Spleen (tissue), 11 donors: ENCODE measurements around the gene ERC1. TPM values are rescaled to one million over a fixed set of nuclear protein-coding genes. Genes with fewer than 3 reads are reported as not detected.

Source experiments
- DNase-seq: peaks from one replicate; pipeline ENCODE4 v3.0.0-alpha.2; 2020
- H3K27ac ChIP-seq, 8 donors: fragments of 200-600 bp; sonication (generic) in 7 of 8; 1 replicate in 4 of 8; 2 replicates in 4 of 8; pipeline versions ENCODE4 v1.5.0 to v1.8.0; 2016 to 2021; ENCODE audit warnings: inconsistent platforms in 4 of 8, mild to moderate bottlenecking in 4 of 8, moderate library complexity in 1 of 8
- H3K27me3 ChIP-seq, 7 donors: fragments of 200-600 bp; sonication (generic) in 6 of 7; replicated peaks in 1 of 7; 1 replicate in 4 of 7; 2 replicates in 3 of 7; pipeline versions ENCODE4 v1.5.0 to v1.8.0; 2016 to 2021; ENCODE audit warnings: inconsistent platforms in 3 of 7, mild to moderate bottlenecking in 1 of 7
- H3K36me3 ChIP-seq, 6 donors: fragments of 200-600 bp; sonication (generic) in 5 of 6; 1 replicate in 4 of 6; 2 replicates in 2 of 6; pipeline versions ENCODE4 v1.5.0 to v1.8.0; 2016 to 2021; ENCODE audit warnings: inconsistent platforms in 2 of 6
- H3K4me1 ChIP-seq, 6 donors: fragments of 200-600 bp; sonication (generic) in 5 of 6; 1 replicate in 3 of 6; 2 replicates in 3 of 6; pipeline versions ENCODE4 v1.5.0 to v1.8.0; 2016 to 2021; ENCODE audit warnings: inconsistent platforms in 3 of 6
- H3K4me3 ChIP-seq, 8 donors: fragments of 200-600 bp; sonication (generic) in 7 of 8; 1 replicate in 4 of 8; 2 replicates in 4 of 8; pipeline versions ENCODE4 v1.5.0 to v1.8.0; 2016 to 2021; ENCODE audit warnings: inconsistent platforms in 4 of 8, mild to moderate bottlenecking in 4 of 8, moderate library complexity in 2 of 8
- H3K9me3 ChIP-seq, 8 donors: fragments of 200-600 bp; sonication (generic) in 7 of 8; 1 replicate in 4 of 8; 2 replicates in 4 of 8; pipeline versions ENCODE4 v1.5.0 to v1.8.0; 2016 to 2021; ENCODE audit warnings: inconsistent platforms in 4 of 8
- POLR2A ChIP-seq, 3 donors: fragments of 450-650 bp; IDR thresholded peaks; one replicate each; pipeline ENCODE4 v1.5.1; 2017; ENCODE audit warnings: antibody characterized with exemption in 3 of 3, mild to moderate bottlenecking in 1 of 3
- POLR2AphosphoS5 ChIP-seq, 3 donors: sonication (generic); formaldehyde crosslinking; IDR thresholded peaks; one replicate each; pipeline ENCODE4 v1.5.1; 2017; ENCODE audit warnings: antibody characterized with exemption in 3 of 3
- WGBS, 5 donors: extraction: QIAGEN DNeasy Blood & Tissue Kit in 3 of 5; methylation state at CpG; one replicate each; pipeline versions ENCODE4 v1.1.5 to v1.1.7; 2013 to 2018; 5-methylcytosine and 5-hydroxymethylcytosine counted together
- intact Hi-C: fragments of 100-400 bp; cut with DNase I; formaldehyde crosslinking; loops from one replicate; pipeline ENCODE4 v1.15.0; 2023; ENCODE audit warnings: low total_unique reads
- polyA plus RNA-seq, 3 donors: library from polyadenylated mRNA; stranded (reverse); fragments of 200-250 nt; gene quantifications; one replicate each; pipeline ENCODE4 v1.2.1, GENCODE V29; 2013
- total RNA-seq, 7 donors: library from RNA; depleted of rRNA in 3 of 7; stranded (reverse); fragments of >200 nt in 3 of 7; fragmentation: NEBNext Ultra II Directional in 4 of 7; extraction: Animal tissue kit (Norgen Biotek cat#: 25700) in 4 of 7; gene quantifications; one replicate each; pipeline versions ENCODE4 v1.1.0 to v1.2.1, GENCODE V29; 2016 to 2021
- TF ChIP-seq, protein P1 (sequence below), 11 experiments: fragments of 200-600 bp in 7 of 11; fragments of 450-650 bp in 4 of 11; sonication (generic) in 4 of 11; IDR thresholded peaks in 8 of 11; conservative IDR thresholded peaks in 3 of 11; 1 replicate in 7 of 11; 2 replicates in 4 of 11; pipeline versions ENCODE4 v1.4.0 to v1.8.0; 2016 to 2021; ENCODE audit warnings: antibody characterized with exemption in 11 of 11, inconsistent platforms in 4 of 11, mild to moderate bottlenecking in 1 of 11
- donor health status: healthy with polysubstance abuse.
- donor health status: DM: no; HTN: no; CAD: no; lungs with moderate emphysema.
- donor health status: DM: no; HTN: no; CAD: no.
- donor health status: Bipolar disorder and iron deficiency.
- donor health status: healthy.
- donor health status: DM: no; HTN: no; CAD: no.
- donor health status: DM: yes; HTN: yes; CAD: no.

Gene ERC1
- total and polyA plus RNA-seq, 10 donors, result 1.2 to 73.4 (median 42.6) TPM

DNA sequence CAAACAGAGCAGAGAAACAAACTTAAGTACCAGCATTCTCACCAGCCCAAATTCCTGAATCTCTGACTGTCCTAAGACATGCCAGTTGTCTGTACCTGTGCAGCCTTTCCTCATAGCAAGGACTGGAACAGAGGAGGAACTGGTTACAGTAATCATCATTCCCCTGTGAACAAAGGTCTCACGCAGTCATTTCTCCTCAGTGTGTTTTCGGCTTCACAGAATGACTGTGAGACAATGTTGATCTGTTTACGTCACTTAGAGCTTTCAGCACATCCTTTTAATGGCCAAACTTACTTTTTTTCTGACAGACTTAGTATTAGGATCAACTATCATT is 434.3 kb downstream of the ERC1 start:
- intact Hi-C loops, result no loop called here
- Histone ChIP-seq H3K27me3 (no peaks in the 10 kb centered on the region), H3K27ac (no peak overlapping the region), H3K4me1 (no peaks in the 10 kb centered on the region), H3K36me3 (peaks cover 0 to 11% (median 0%) of the 10 kb centered on the region in 6 donors), H3K4me3 (no peak overlapping the region), H3K9me3 (peaks cover 0 to 21% (median 16%) of the 10 kb centered on the region in 8 donors)
- no peak for TF ChIP-seq POLR2AphosphoS5 (IDR thresholded peaks at IDR 0.05)
- TF ChIP-seq POLR2A (IDR thresholded peaks at IDR 0.05), result no peak
- TF ChIP-seq, protein P1, sequence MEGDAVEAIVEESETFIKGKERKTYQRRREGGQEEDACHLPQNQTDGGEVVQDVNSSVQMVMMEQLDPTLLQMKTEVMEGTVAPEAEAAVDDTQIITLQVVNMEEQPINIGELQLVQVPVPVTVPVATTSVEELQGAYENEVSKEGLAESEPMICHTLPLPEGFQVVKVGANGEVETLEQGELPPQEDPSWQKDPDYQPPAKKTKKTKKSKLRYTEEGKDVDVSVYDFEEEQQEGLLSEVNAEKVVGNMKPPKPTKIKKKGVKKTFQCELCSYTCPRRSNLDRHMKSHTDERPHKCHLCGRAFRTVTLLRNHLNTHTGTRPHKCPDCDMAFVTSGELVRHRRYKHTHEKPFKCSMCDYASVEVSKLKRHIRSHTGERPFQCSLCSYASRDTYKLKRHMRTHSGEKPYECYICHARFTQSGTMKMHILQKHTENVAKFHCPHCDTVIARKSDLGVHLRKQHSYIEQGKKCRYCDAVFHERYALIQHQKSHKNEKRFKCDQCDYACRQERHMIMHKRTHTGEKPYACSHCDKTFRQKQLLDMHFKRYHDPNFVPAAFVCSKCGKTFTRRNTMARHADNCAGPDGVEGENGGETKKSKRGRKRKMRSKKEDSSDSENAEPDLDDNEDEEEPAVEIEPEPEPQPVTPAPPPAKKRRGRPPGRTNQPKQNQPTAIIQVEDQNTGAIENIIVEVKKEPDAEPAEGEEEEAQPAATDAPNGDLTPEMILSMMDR (IDR thresholded peaks at IDR 0.05 in 8 of 11, conservative IDR thresholded peaks at IDR 0.05 in 3 of 11), result no peak
- DNase-seq, result no peak
- 83 to 92% (median 89%) methylated on average over 3 of the region's 3 CpGs for WGBS, 5 donors

DNA sequence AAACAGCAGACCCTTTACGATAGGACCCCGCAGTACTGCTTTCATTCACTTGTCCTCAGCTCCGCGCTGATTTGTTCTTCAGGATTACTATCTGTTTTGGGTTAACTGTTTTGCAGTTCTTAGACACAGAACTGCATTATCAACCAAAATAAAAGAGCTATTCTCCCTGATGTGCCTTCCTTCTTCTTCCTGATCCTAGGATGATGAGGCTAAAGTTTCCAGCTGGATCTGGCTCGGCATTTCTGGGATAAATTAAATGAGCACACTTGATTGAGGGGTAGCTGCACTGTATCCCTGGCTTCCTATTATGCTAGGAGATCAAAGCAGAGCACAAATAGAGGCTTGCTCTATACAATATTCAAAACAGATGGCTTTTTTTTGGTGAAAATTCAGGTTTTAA is 437.6 kb downstream of the ERC1 start:
- Histone ChIP-seq H3K27ac (no peak overlapping the region), H3K27me3 (no peaks in the 10 kb centered on the region), H3K4me1 (no peaks in the 10 kb centered on the region), H3K36me3 (peaks cover 0 to 11% (median 0%) of the 10 kb centered on the region in 6 donors), H3K9me3 (no peaks in the 10 kb centered on the region), H3K4me3 (no peak overlapping the region)
- DNase-seq, result no peak
- WGBS, 5 donors, result 94 to 99% (median 97%) methylated on average over 5 of the region's 5 CpGs
- TF ChIP-seq, protein P1 (IDR thresholded peaks at IDR 0.05 in 8 of 11, conservative IDR thresholded peaks at IDR 0.05 in 3 of 11), result no peak
- TF ChIP-seq POLR2A (IDR thresholded peaks at IDR 0.05), result no peak
- no peak for TF ChIP-seq POLR2AphosphoS5 (IDR thresholded peaks at IDR 0.05)
- intact Hi-C loops, result no loop called here

DNA sequence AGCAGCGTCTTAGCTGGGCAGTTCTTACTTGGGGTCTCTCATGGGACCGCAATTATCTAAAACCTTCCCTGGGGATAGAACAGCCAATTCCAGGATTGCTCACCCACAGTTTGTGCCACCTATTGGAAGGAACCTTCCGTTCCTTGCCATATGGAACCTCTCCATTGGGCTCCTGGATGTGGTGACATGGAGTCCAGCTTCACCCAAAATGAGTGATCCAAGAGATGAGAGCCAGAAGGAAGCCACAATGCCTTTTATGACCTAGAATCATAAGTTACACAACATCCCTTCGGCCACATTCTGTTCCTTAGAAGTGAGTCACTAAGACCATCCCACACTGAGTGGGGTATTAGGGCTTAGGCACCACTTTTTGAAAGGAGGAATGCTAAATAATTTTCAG is 439.0 kb downstream of the ERC1 start:
- 80 to 96% (median 88%) methylated on average over 4 of the region's 4 CpGs for WGBS, 5 donors
- DNase-seq, result no peak
- H3K27ac ChIP-seq, result no peak overlapping the region
- intact Hi-C loops, result no loop called here
- no peak overlapping the region for H3K4me3 ChIP-seq
- TF ChIP-seq, protein P1 (IDR thresholded peaks at IDR 0.05 in 8 of 11, conservative IDR thresholded peaks at IDR 0.05 in 3 of 11), result no peak
- no peak for TF ChIP-seq POLR2AphosphoS5 (IDR thresholded peaks at IDR 0.05)
- no peak for TF ChIP-seq POLR2A (IDR thresholded peaks at IDR 0.05)
- H3K36me3 ChIP-seq, result peaks cover 0 to 11% (median 0%) of the 10 kb centered on the region in 6 donors
- no peaks in the 10 kb centered on the region for H3K4me1 ChIP-seq
- H3K27me3 ChIP-seq, result no peaks in the 10 kb centered on the region
- no peaks in the 10 kb centered on the region for H3K9me3 ChIP-seq

DNA sequence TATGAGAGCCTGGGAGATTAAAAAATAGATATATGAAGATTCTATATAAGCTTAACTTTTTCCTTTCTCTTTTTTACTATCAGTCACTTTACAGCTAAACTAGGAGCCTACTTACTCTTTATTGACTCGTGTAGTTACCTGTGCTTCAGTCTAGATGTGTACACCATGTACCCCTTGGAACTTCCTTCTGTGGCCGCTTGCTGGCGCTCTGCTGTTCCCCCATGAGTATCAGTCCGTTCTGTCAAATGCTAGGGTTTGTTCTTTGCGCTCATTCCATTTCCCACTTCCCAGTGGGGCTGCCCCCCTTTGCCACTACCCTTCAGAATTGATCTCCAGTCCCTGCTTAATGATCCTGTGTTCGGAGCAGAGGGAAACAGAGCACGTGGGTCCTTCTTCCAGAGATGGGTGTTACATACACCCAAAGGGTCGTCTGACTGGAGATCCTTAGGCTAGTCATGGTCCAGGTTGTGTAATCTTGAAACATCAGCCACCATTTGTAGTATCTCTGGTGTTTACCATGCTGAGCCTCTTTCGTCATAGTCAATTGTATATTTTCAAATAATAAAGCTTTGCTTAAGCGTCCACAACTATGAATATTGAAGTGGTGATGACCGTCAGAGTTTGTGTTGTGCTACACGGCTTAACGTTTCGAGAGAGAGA is 443.4 kb downstream of the ERC1 start:
- Histone ChIP-seq H3K4me3 (no peak overlapping the region), H3K27me3 (no peaks in the 10 kb centered on the region), H3K27ac (no peak overlapping the region), H3K4me1 (no peaks in the 10 kb centered on the region), H3K9me3 (no peaks in the 10 kb centered on the region), H3K36me3 (peaks cover 0 to 4% (median 0%) of the 10 kb centered on the region in 6 donors)
- 86 to 94% (median 88%) methylated on average over 14 of the region's 14 CpGs for WGBS, 5 donors
- intact Hi-C loops, result no loop called here
- no peak for DNase-seq
- TF ChIP-seq, protein P1 (IDR thresholded peaks at IDR 0.05 in 8 of 11, conservative IDR thresholded peaks at IDR 0.05 in 3 of 11), result no peak
- TF ChIP-seq POLR2AphosphoS5 (IDR thresholded peaks at IDR 0.05) (no peak), POLR2A (IDR thresholded peaks at IDR 0.05) (no peak)
